Astrocyte of the cerebellum (primary cell): ENCODE data around the gene SLCO1B1.
"Not testable (repeated sequence)": the region's sequence is repeated elsewhere in the genome, so short reads cannot be mapped to it uniquely, and the experiment has no call there.

Source experiments
- DNase-seq: peaks from one replicate; pipeline ENCODE4 v3.0.0-alpha.2; 2011; ENCODE audit warnings: low read depth
- H3K4me3 ChIP-seq: 2 replicates; pipeline ENCODE4 v1.5.1; 2011; ENCODE audit warnings: mild to moderate bottlenecking, low read depth, low read length, moderate library complexity
- CTCF ChIP-seq: IDR thresholded peaks from 2 replicates; pipeline ENCODE4 v1.5.1; 2012; ENCODE audit warnings: low read length, low read depth, moderate library complexity, mild to moderate bottlenecking; ENCODE audit errors: missing control alignments
- in situ Hi-C: cut with HindIII; loops from 2 replicates; pipeline ENCODE4 v1.10.0; 2017; ENCODE audit warnings: low sequenced_read_pairs

SLCO1B1 gene

GRCh38 chr12:21129906-21130305 lies 1.1 kb upstream of the SLCO1B1 start:
- TF ChIP-seq CTCF = no peak
- in situ Hi-C loops = no loop called here
- DNase-seq = peak; percentile 36
- no peak overlapping the region for H3K4me3 ChIP-seq

- in situ Hi-C loops, DNase-seq, H3K4me3 ChIP-seq: not testable (repeated sequence)
Observed at GRCh38 chr12:21137318-21137999, 6.5 kb downstream of the SLCO1B1 start.

GRCh38 chr12:21138016-21138415 lies 7.0 kb downstream of the SLCO1B1 start:
- H3K4me3 ChIP-seq = no peak overlapping the region
- in situ Hi-C loops = no loop called here
- no peak for TF ChIP-seq CTCF
- DNase-seq = no peak

GRCh38 chr12:21144309-21144708 lies 13.3 kb downstream of the SLCO1B1 start:
- no peak for DNase-seq
- no peak overlapping the region for H3K4me3 ChIP-seq
- in situ Hi-C loops = no loop called here
- no peak for TF ChIP-seq CTCF

- in situ Hi-C loops, DNase-seq: not testable (repeated sequence)
Observed at GRCh38 chr12:21149861-21150260, 18.9 kb downstream of the SLCO1B1 start.

GRCh38 chr12:21151184-21151583 lies 20.2 kb downstream of the SLCO1B1 start:
- H3K4me3 ChIP-seq = no peak overlapping the region
- in situ Hi-C loops = no loop called here
- no peak for TF ChIP-seq CTCF
- no peak for DNase-seq

More at GRCh38 chr12:21149861-21150260, 18.9 kb downstream of the SLCO1B1 start:
- not testable (repeated sequence) for H3K4me3 ChIP-seq

- in situ Hi-C loops = no loop called here
- no peak for DNase-seq
- TF ChIP-seq CTCF = no peak
- H3K4me3 ChIP-seq = no peak overlapping the region
Observed at GRCh38 chr12:21155522-21156351, 24.7 kb downstream of the SLCO1B1 start.
